B cell (primary cell): ENCODE data around the gene OR4D6. TPM values are rescaled to one million over a fixed set of nuclear protein-coding genes. Genes with fewer than 3 reads are reported as not detected.

Experiments
- ATAC-seq: fragments of 200-7000 bp; cut with Tn5 transposase; one replicate; pipeline ENCODE4 v1.10.0; 2021; ENCODE audit warnings: low read depth, mild to moderate bottlenecking, moderate number of reproducible peaks, moderate library complexity
- CTCF ChIA-PET: fragments of 350-600 bp; sonication (Branson Sonifier 250); formaldehyde crosslinking; loops from one replicate; lab custom pipeline; 2021; ENCODE audit warnings: antibody characterized with exemption, inconsistent platforms; lab: Charles Lee
- POLR2A ChIA-PET: fragments of 350-600 bp; sonication (Branson Sonifier 250); formaldehyde crosslinking; loops from one replicate; lab custom pipeline; 2021; ENCODE audit warnings: antibody characterized with exemption; lab: Charles Lee
- DNase-seq: peaks from one replicate; pipeline ENCODE4 v3.0.0; 2013
- H2AFZ ChIP-seq: 2 replicates; pipeline ENCODE4 v1.6.1; 2012; ENCODE audit warnings: mild to moderate bottlenecking, low read depth, low read length; ENCODE audit not compliant: insufficient read depth, poor library complexity, severe bottlenecking
- H3K27ac ChIP-seq, 2 donors: 1 replicate in 1 of 2; 2 replicates in 1 of 2; pipeline ENCODE4 v1.5.1; 2012 to 2013; ENCODE audit warnings: low read length in 2 of 2, mild to moderate bottlenecking in 2 of 2, moderate library complexity in 1 of 2
- H3K27me3 ChIP-seq, 4 experiments: fragments of 200-600 bp in 1 of 4; sonication (generic) in 1 of 4; replicated peaks in 1 of 4; 1 replicate in 2 of 4; 2 replicates in 2 of 4; pipeline versions ENCODE4 v1.6.1 to v1.7.0; 2013 to 2016; ENCODE audit warnings: low read length in 3 of 4, mild to moderate bottlenecking in 2 of 4, mixed read lengths in 1 of 4, moderate library complexity in 1 of 4; ENCODE audit not compliant: insufficient read depth in 4 of 4, control insufficient read depth in 3 of 4; ENCODE audit errors: control extremely low read depth in 1 of 4
- H3K36me3 ChIP-seq, 2 experiments: replicated peaks in 1 of 2; 1 replicate in 1 of 2; 2 replicates in 1 of 2; pipeline versions ENCODE4 v1.6.1 to v1.7.1; 2013; ENCODE audit warnings: low read length in 1 of 2; ENCODE audit not compliant: insufficient read depth in 2 of 2, control insufficient read depth in 1 of 2; ENCODE audit errors: control extremely low read depth in 1 of 2, extremely low read depth in 1 of 2
- H3K4me1 ChIP-seq, 2 donors: fragments of 200-600 bp in 1 of 2; sonication (generic) in 1 of 2; 1 replicate in 1 of 2; 2 replicates in 1 of 2; pipeline versions ENCODE4 v1.5.1 to v1.6.1; 2013 to 2017; ENCODE audit warnings: low read length in 2 of 2; ENCODE audit not compliant: control insufficient read depth in 2 of 2, insufficient read depth in 2 of 2
- H3K4me2 ChIP-seq: replicated peaks from 2 replicates; pipeline ENCODE3; 2012; ENCODE audit warnings: mild to moderate bottlenecking, low read depth, low read length; ENCODE audit not compliant: poor library complexity, severe bottlenecking
- H3K4me3 ChIP-seq, 5 experiments: fragments of 200-600 bp in 1 of 5; sonication (generic) in 1 of 5; 1 replicate in 3 of 5; 2 replicates in 2 of 5; pipeline versions ENCODE4 v1.5.1 to v1.7.0; 2011 to 2016; ENCODE audit warnings: low read length in 4 of 5, mild to moderate bottlenecking in 4 of 5, low read depth in 2 of 5, control low read depth in 1 of 5, moderate library complexity in 1 of 5; ENCODE audit not compliant: insufficient read depth in 1 of 5; ENCODE audit errors: control extremely low read depth in 1 of 5, extremely low read depth in 1 of 5
- H3K79me2 ChIP-seq: fragments of 200-600 bp; sonication (generic); one replicate; pipeline ENCODE4 v1.6.0; 2016; ENCODE audit warnings: low read length; ENCODE audit not compliant: control insufficient read depth, insufficient read depth
- H3K9ac ChIP-seq: fragments of 200-600 bp; sonication (generic); 2 replicates; pipeline ENCODE4 v1.6.1; 2017; ENCODE audit warnings: mild to moderate bottlenecking, low read length, moderate library complexity
- H3K9me3 ChIP-seq, 3 donors: one replicate each; pipeline versions ENCODE4 v1.6.1 to v1.7.1; 2013; ENCODE audit warnings: low read length in 2 of 3; ENCODE audit not compliant: control insufficient read depth in 2 of 3, insufficient read depth in 1 of 3; ENCODE audit errors: control extremely low read depth in 1 of 3
- H4K20me1 ChIP-seq: 2 replicates; pipeline ENCODE4 v1.6.0; 2012; ENCODE audit warnings: mild to moderate bottlenecking, low read length; ENCODE audit not compliant: insufficient read depth, control insufficient read depth, poor library complexity, severe bottlenecking
- H3K27ac Mint-ChIP-seq: one replicate; pipeline ENCODE4 v1.8.0; 2021; ENCODE audit warnings: mixed read lengths
- H3K27me3 Mint-ChIP-seq: one replicate; pipeline ENCODE4 v1.8.0; 2021; ENCODE audit warnings: mixed read lengths
- H3K4me1 Mint-ChIP-seq: one replicate; pipeline ENCODE4 v1.8.0; 2021; ENCODE audit warnings: mixed read lengths
- H3K4me3 Mint-ChIP-seq: one replicate; pipeline ENCODE4 v1.8.0; 2021; ENCODE audit warnings: mixed read lengths
- H3K9me3 Mint-ChIP-seq: one replicate; pipeline ENCODE4 v1.8.0; 2022; ENCODE audit warnings: mixed read lengths; ENCODE audit not compliant: insufficient read depth
- CTCF ChIP-seq: fragments of 200-600 bp; IDR thresholded peaks from one replicate; pipeline ENCODE4 v1.8.0; 2022; ENCODE audit warnings: antibody characterized with exemption, mild to moderate bottlenecking
- EZH2 ChIP-seq: IDR thresholded peaks from 2 replicates; pipeline ENCODE4 v1.6.1; 2012; ENCODE audit warnings: borderline replicate concordance, low read depth, mild to moderate bottlenecking, moderate library complexity, low read length; ENCODE audit not compliant: insufficient read depth, poor library complexity, severe bottlenecking
- WGBS: methylation state at CpG from one replicate; pipeline ENCODE4 v1.1.5; 2013; ENCODE audit warnings: missing lambda C conversion rate; ENCODE audit not compliant: insufficient coverage; 5-methylcytosine and 5-hydroxymethylcytosine counted together
- intact Hi-C: fragments of 100-400 bp; cut with micrococcal nuclease; formaldehyde crosslinking; loops from one replicate; pipeline ENCODE4 v1.10.0; 2022
- polyA plus RNA-seq: library from polyadenylated mRNA; depleted of rRNA; stranded (reverse); fragments of >200 nt; gene quantifications from 2 replicates; pipeline ENCODE4 v1.2.3, GENCODE V29; 2012
- total RNA-seq, 2 donors: library from RNA; stranded (reverse); fragments of 120-200 nt in 1 of 2; gene quantifications; 1 replicate in 1 of 2; 2 replicates in 1 of 2; pipeline versions ENCODE4 v1.2.3 to v1.2.4, GENCODE V29; 2013 to 2022

OR4D6 gene
- total and polyA plus RNA-seq, 2 donors (not counting 1 experiment from before 2014, with no cell fraction given) = not detected

GRCh38 chr11:59480359-59480758 is 23.6 kb downstream of the OR4D6 start:
- POLR2A ChIA-PET = interaction anchor here (0.6 kb wide), 1 partner anchor 146 kb away, joined by 8 read pairs; no protein-coding TSS in a partner anchor
- no peak overlapping the region for H3K27ac ChIP-seq
- ATAC-seq (no peak), DNase-seq (no peak)
- Mint-ChIP-seq H3K27ac (no peak overlapping the region), H3K4me3 (no peak overlapping the region), H3K4me1 (peaks cover 10% of the 10 kb centered on the region), H3K27me3 (peaks cover 12% of the 10 kb centered on the region), H3K9me3 (no peaks in the 10 kb centered on the region)
- H3K4me3 ChIP-seq = no peak overlapping the region
- no peaks in the 10 kb centered on the region for H3K79me2 ChIP-seq
- H3K9ac ChIP-seq = no peak overlapping the region
- no peak overlapping the region for H3K4me2 ChIP-seq
- intact Hi-C loops = no loop called here
- H3K36me3 ChIP-seq = no peaks in the 10 kb centered on the region
- 100% methylated on average over 3 of the region's 3 CpGs for WGBS
- H2AFZ ChIP-seq = no peak overlapping the region
- TF ChIP-seq CTCF = no peak
- TF ChIP-seq EZH2 = no peak
- peaks cover 4 to 5% of the 10 kb centered on the region in 2 donors for H3K4me1 ChIP-seq
- CTCF ChIA-PET = no interaction called here
- H4K20me1 ChIP-seq = no peaks in the 10 kb centered on the region
- no peaks in the 10 kb centered on the region for H3K9me3 ChIP-seq
- H3K27me3 ChIP-seq = no peaks in the 10 kb centered on the region

GRCh38 chr11:59501931-59502330 is 45.2 kb downstream of the OR4D6 start:
- ChIA-PET POLR2A (no interaction called here), CTCF (no interaction called here)
- no peaks in the 10 kb centered on the region for H3K4me1 Mint-ChIP-seq
- no peaks in the 10 kb centered on the region for H3K36me3 ChIP-seq
- no peak for TF ChIP-seq CTCF
- TF ChIP-seq EZH2 = no peak
- no peak overlapping the region for H3K4me2 ChIP-seq
- H3K27ac Mint-ChIP-seq = no peak overlapping the region
- H3K27me3 Mint-ChIP-seq = peaks cover 10% of the 10 kb centered on the region
- H3K4me3 ChIP-seq = no peak overlapping the region
- H3K79me2 ChIP-seq = no peaks in the 10 kb centered on the region
- no peaks in the 10 kb centered on the region for H3K9me3 Mint-ChIP-seq
- no peak for DNase-seq
- H3K9ac ChIP-seq = no peak overlapping the region
- no peak for ATAC-seq
- H3K4me3 Mint-ChIP-seq = no peak overlapping the region
- intact Hi-C loops = no loop called here
- H3K27ac ChIP-seq = no peak overlapping the region
- no peaks in the 10 kb centered on the region for H4K20me1 ChIP-seq
- H2AFZ ChIP-seq = no peak overlapping the region
- H3K9me3 ChIP-seq = no peaks in the 10 kb centered on the region
- no peaks in the 10 kb centered on the region for H3K4me1 ChIP-seq
- H3K27me3 ChIP-seq = peaks cover 0 to 5% (median 0%) of the 10 kb centered on the region in 4 experiments
- no CpG with 5 or more reads among the region's 1 CpG for WGBS
